Neuron (in vitro differentiated cells): Measurements from ENCODE around the gene ZC3H12C.

Source experiments
- H2AFZ ChIP-seq: one replicate; pipeline ENCODE4 v1.6.1; 2013; ENCODE audit warnings: low read depth, mild to moderate bottlenecking, inconsistent platforms, low read length, moderate library complexity
- H3K27me3 ChIP-seq: one replicate; pipeline ENCODE4 v1.6.1; 2013; ENCODE audit warnings: low read length; ENCODE audit not compliant: insufficient read depth
- H3K36me3 ChIP-seq: one replicate; pipeline ENCODE4 v1.6.1; 2013; ENCODE audit warnings: low read length; ENCODE audit not compliant: insufficient read depth
- H3K4me1 ChIP-seq: one replicate; pipeline ENCODE4 v1.6.1; 2013; ENCODE audit warnings: low read length; ENCODE audit not compliant: insufficient read depth
- H3K4me3 ChIP-seq: 2 replicates; pipeline ENCODE4 v1.5.1; 2013; ENCODE audit warnings: mild to moderate bottlenecking, low read length, moderate library complexity
- H3K9me3 ChIP-seq: one replicate; pipeline ENCODE4 v1.6.1; 2013; ENCODE audit warnings: low read length

The ZC3H12C gene

DNA sequence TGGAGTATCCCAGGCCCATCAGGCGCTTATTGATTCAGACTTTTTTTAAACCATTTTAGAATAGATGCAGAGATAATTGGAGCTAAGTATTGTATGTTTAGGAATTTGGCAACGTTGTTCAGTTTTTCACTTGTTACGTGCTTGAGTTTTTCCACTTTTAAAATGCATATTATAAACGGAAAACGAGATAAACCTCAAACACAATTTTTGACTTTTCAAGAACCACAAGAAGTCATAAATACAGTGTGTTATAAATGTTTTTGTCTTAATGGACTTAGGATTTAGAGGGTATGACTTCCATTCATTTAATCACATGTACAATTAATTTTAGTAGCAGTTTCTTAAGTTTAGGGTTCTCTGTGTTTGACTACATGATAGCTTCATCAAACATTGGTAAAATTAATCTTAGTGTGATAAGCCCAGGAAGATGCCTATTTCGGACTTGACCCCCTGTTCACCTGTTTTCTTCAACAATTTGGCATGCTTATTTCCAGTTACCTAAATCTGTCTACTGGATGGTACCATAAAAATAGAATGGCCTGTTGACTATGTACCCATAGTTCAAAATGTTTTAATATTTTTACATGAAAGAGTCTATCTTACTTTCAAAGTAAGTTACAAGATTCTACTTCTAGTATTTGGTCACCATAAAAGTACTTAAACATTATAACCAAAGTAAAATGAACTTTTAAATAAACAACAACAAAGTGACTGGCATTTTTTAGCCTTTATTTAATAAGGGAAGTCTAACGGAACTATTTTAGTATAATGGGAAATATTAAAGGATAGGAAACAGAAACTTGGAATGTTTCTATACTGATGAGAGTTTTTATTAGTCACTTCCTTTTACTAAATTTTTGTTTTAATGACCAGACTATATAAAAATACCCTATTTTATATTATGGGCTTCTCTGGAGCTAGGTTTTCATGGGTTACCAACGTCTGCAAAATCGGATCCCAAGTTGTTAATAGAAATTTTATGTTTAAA, 1.4 kb downstream of the ZC3H12C start:
- peak overlapping the region; percentile 17 for H2AFZ ChIP-seq
- no peaks in the 10 kb centered on the region for H3K9me3 ChIP-seq
- H3K27me3 ChIP-seq = no peaks in the 10 kb centered on the region
- H3K36me3 ChIP-seq = no peaks in the 10 kb centered on the region
- peak overlapping the region; percentile 93 for H3K4me3 ChIP-seq
- peaks cover 20% of the 10 kb centered on the region for H3K4me1 ChIP-seq

DNA sequence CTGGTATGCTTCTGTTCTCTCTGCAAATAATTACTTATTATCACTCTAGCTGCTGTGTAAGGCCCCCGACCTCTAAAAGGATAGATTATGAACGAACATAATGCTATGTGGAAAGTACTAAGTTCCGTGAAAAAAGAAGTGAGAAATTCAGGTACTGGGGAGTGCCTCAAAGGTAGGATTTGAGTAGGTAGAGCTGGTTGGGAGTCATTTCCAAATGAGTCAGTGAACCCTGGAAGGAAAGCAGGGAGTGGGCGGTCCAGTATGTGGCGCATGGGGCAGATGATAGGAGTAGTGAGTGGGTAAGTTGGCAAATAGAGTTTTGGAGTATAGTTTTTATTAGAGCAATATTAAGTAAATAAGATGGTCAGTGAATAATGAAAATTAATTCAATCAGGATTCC, 2.4 kb downstream of the ZC3H12C start:
- H3K4me3 ChIP-seq = peak overlapping the region; percentile 93

DNA sequence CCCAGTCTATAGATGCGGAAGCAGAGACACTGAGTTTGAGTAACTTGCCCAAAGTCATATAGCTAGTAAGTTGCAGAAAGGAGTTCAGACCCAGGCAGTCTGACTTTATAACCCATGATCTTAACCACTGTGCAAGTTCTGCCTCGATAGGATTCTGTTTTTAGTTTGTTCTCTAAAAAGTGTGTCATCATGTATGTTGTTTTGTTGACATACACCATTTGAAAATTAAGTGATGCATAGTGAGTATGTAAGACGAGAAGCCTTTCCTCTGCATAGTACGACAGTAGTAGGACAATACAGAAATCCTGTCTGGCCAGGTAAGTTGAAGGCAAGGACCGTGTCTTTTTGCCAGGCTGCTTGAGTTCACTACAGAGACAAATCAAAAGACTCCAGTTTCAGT, 3.3 kb downstream of the ZC3H12C start:
- Histone ChIP-seq H3K4me1 (peaks cover 20% of the 10 kb centered on the region), H3K4me3 (no peak overlapping the region)

More for the DNA sequence above, 2.4 kb downstream of the ZC3H12C start:
- H3K4me1 ChIP-seq = peaks cover 20% of the 10 kb centered on the region
- no peaks in the 10 kb centered on the region for H3K27me3 ChIP-seq
- H2AFZ ChIP-seq = no peak overlapping the region
- no peaks in the 10 kb centered on the region for H3K36me3 ChIP-seq
- H3K9me3 ChIP-seq = peaks cover 2% of the 10 kb centered on the region

DNA sequence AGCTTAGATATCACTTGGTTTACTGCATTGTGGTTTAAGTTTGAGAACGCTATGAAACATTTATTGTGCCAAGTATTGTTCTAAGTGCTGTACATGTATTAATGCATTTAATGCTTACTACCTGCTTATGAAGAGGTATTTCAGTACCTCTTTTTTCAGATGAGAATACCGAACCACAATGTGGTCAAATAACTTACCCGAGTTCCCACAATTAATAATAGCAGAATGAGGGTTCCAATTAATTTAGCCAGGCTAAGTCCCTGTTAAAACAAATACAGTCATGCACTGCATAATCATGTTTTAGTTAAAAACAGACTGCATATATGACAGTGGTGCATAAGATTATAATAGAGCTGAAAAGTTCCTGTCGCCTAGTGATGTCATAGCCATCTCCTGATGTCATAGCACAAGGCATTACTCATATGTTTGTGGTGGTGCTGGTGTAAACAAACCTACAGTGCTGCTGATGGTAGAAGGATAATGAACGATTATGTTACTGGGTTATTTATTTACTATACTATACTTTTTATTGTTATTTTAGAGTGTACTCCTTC, 4.3 kb downstream of the ZC3H12C start:
- Histone ChIP-seq H3K4me1 (peaks cover 14% of the 10 kb centered on the region), H3K36me3 (peaks cover 5% of the 10 kb centered on the region), H2AFZ (no peak overlapping the region), H3K9me3 (peaks cover 10% of the 10 kb centered on the region), H3K4me3 (no peak overlapping the region), H3K27me3 (no peaks in the 10 kb centered on the region)

More for the DNA sequence above, 3.3 kb downstream of the ZC3H12C start:
- Histone ChIP-seq H2AFZ (no peak overlapping the region), H3K27me3 (no peaks in the 10 kb centered on the region), H3K36me3 (no peaks in the 10 kb centered on the region), H3K9me3 (peaks cover 4% of the 10 kb centered on the region)

DNA sequence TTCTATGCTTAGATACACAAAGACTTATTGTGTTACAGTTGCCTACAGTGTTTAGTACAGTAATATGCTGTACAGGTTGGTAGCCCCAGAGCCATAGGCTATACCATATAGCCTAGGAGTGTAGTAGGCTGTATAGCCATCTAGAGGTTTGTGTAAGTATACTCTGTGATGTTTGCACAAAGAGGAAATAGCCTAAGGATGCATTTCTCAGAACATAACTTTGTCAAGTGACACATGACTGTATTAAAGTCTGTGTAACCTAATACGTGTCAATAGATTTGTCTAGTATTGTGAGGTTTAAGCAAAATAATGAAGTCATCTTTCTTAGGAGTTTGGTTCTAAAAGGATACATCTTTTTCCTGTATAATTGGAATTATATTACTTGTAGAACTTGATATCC, 5.5 kb downstream of the ZC3H12C start:
- Histone ChIP-seq H3K4me1 (peaks cover 14% of the 10 kb centered on the region), H3K4me3 (no peak overlapping the region), H2AFZ (no peak overlapping the region), H3K36me3 (peaks cover 6% of the 10 kb centered on the region), H3K27me3 (no peaks in the 10 kb centered on the region), H3K9me3 (peaks cover 12% of the 10 kb centered on the region)

DNA sequence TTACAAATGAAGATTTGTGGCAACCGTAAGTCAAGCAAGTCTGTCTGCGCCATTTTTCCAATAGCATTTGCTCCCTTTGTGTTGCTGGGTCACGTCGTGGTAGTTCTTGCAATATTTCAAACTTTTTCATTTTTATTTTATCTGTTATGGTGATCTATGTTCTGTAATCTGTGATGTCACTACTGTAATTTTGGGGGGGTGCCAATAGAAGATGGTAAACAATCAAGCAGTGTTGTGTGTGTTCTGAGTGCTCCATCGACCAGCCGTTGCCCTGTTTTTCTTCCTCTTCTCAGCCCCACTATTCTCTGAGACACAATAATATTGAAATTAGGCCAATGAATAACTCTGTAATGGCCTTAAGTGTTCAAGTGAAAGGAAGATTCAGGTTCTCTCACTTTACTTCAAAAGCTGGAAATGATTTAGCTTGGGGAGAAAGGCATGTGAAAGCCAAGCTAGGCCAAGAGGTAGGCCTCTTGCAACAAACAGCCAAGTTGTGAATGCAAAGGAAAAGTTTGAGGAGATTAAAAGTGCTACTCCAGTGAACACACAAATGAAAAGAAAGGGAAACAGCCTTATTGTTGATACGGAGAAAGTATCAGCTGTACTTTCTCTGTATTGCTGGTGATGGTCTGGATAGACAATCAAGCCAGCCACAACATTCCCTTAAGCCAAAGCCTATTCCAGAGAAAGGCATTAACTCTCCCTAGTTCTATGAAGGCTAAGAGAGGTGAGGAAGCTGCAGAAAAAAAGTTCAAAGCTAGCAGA, 7.5 kb downstream of the ZC3H12C start:
- no peaks in the 10 kb centered on the region for H3K27me3 ChIP-seq
- H2AFZ ChIP-seq = no peak overlapping the region

DNA sequence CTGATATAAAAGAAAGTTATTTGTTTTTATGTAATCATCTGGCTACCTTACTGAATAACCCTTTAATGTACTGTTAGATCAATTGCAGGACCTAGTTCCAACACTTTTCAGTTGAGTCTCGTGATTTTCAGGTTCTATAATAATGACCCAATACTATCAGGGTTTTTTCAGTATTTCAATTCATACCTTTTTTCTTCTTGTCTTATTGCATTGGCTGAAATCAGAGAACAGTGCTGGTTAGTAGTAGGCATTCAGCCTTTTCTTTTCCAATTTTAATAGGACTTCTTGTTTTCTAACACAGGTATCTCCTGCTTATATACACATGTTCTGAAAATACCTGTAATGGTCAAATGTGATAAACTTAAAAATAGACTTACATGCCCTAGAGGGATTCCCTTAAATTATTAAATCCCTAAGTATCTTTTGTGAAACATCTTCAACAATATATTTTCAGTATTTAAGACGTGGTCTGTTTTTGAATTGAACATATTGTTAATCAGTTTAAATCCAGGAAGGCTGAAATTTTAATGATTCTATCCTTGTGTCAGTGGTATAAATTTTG, 13.6 kb downstream of the ZC3H12C start:
- Histone ChIP-seq H3K36me3 (peaks cover 6% of the 10 kb centered on the region), H3K27me3 (no peaks in the 10 kb centered on the region), H3K4me1 (no peaks in the 10 kb centered on the region), H2AFZ (no peak overlapping the region), H3K4me3 (no peak overlapping the region), H3K9me3 (peaks cover 13% of the 10 kb centered on the region)

More for the DNA sequence above, 7.5 kb downstream of the ZC3H12C start:
- Histone ChIP-seq H3K4me1 (peaks cover 3% of the 10 kb centered on the region), H3K4me3 (no peak overlapping the region), H3K36me3 (peaks cover 6% of the 10 kb centered on the region), H3K9me3 (peaks cover 12% of the 10 kb centered on the region)

DNA sequence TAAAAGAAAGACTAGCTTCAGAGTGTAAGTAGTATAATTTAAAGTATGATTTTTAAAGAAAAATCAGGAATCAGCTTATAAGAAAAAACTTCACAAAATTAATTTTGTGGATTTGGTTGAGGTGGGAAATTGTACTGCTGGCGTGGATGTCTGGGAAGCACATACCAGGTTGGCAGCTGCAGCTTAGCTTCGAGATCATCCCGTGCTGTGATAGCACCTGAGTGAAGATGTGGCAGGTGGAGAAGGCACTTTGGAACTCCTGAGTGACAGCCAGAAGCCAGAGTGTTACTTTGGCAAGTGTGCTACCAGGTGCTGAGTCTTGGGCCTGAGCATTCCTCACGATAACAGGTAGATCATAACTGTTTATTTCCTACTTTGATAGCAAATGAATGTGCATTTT, 17.7 kb downstream of the ZC3H12C start:
- H3K9me3 ChIP-seq = peaks cover 7% of the 10 kb centered on the region
- no peak overlapping the region for H3K4me3 ChIP-seq
- H3K4me1 ChIP-seq = no peaks in the 10 kb centered on the region
- peaks cover 5% of the 10 kb centered on the region for H3K36me3 ChIP-seq
- no peaks in the 10 kb centered on the region for H3K27me3 ChIP-seq
- H2AFZ ChIP-seq = no peak overlapping the region

DNA sequence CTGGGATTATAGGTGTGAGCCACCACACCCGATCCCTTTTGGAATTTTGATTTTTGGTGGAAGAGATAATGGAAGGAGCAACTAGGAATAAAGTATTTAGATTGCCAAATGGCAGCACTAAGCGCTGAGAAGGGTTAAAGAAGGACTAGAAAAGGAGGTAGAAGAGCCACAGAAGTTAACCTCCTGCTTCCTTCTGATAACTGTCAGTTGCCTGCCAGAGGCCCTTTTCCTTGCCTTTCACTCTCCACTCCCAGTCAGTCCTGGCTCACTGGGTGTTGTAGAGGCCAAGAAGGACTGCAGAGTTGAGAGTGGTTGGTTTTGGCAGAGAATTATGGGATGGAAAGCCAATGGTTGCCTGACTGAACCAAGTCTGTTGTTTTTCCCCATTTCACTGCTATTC, 19.3 kb downstream of the ZC3H12C start:
- H3K4me3 ChIP-seq = no peak overlapping the region
- no peak overlapping the region for H2AFZ ChIP-seq
- H3K27me3 ChIP-seq = no peaks in the 10 kb centered on the region
- H3K9me3 ChIP-seq = no peaks in the 10 kb centered on the region
- H3K36me3 ChIP-seq = peaks cover 8% of the 10 kb centered on the region
- no peaks in the 10 kb centered on the region for H3K4me1 ChIP-seq

DNA sequence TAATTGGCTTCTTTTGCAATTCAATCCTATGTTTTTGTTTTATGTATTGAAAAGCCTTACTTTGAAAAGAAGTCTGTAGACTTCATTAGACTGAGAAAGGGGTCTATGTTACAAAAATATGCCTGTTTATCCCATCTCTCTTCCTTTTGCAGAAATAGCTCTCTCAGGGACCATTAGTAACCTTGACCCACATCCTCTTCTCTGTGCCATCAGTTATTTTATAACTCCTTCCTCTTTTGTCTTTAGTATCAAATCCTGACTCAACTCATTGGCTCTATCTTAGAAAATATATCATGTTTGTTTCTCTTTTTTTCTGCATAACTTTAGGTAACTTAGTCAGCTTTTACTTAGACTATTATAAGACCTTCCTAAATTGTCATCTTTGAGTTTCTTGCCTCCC, 20.3 kb downstream of the ZC3H12C start:
- Histone ChIP-seq H3K9me3 (no peaks in the 10 kb centered on the region), H3K36me3 (peaks cover 8% of the 10 kb centered on the region), H2AFZ (no peak overlapping the region), H3K4me1 (no peaks in the 10 kb centered on the region), H3K27me3 (no peaks in the 10 kb centered on the region), H3K4me3 (no peak overlapping the region)

DNA sequence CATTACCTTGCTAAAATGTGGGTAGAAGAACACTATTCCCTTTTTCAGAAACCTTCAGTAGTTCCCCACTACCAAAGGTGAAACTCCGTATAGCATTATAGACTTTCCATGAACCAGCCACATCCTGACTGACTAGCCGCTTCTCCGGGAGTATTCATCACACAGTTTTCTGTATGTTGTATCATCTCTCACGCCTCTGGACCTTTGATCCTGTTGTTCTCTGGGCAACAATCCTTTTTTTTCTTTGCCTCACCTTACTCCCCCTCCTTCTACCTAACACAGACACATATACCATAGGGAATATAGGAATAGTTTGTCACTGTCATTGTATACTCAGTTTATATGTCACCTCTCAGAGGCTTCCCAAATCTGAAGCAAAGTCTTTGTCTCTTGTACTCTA, 20.8 kb downstream of the ZC3H12C start:
- Histone ChIP-seq H3K4me3 (no peak overlapping the region), H2AFZ (no peak overlapping the region), H3K4me1 (no peaks in the 10 kb centered on the region), H3K36me3 (peaks cover 8% of the 10 kb centered on the region), H3K27me3 (no peaks in the 10 kb centered on the region), H3K9me3 (no peaks in the 10 kb centered on the region)

DNA sequence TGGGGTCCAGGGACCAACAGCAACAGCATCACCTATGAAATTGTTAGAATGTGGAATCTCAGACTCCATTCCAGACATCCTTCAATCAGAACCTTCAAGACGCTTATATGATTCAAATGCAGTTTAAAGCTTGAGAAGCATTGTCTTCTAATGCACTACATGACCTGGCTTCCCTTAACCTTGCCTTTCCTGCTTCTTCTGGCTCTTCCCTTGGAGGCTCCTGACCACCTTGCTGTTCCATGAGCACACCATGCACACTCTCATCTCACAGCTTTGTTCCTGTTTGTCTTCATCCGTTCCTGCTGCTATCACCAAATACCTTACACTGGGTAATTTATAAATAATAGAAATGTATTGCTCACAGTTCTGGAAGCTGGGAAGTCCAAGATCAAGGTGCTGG, 26.1 kb downstream of the ZC3H12C start:
- no peaks in the 10 kb centered on the region for H3K9me3 ChIP-seq
- no peak overlapping the region for H3K4me3 ChIP-seq
- H3K36me3 ChIP-seq = peaks cover 9% of the 10 kb centered on the region
- H3K27me3 ChIP-seq = no peaks in the 10 kb centered on the region
- H2AFZ ChIP-seq = no peak overlapping the region
- no peaks in the 10 kb centered on the region for H3K4me1 ChIP-seq

DNA sequence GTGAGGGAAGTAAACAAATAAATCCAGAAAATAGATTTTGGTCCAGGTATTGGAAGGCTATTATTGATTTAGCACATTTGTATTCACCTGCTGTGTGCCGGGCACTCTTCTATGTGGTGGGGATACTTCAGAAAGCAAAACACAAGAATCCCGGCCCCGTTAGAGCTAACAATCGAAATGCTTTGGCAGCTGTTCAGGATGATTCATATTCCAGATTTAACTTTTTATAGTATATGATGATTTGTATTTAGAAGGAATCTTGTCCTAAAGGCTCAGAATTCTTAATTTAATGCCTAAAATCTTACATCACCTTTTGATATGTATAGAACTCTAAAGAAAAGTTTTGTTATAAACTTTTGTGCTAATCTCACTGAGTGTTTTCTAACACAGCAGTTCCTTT, 28.0 kb downstream of the ZC3H12C start:
- Histone ChIP-seq H2AFZ (no peak overlapping the region), H3K4me3 (no peak overlapping the region), H3K4me1 (no peaks in the 10 kb centered on the region), H3K36me3 (peaks cover 5% of the 10 kb centered on the region), H3K9me3 (peaks cover 2% of the 10 kb centered on the region), H3K27me3 (no peaks in the 10 kb centered on the region)
